SK-N-SH treated with all-trans-retinoic acid at 6 μM for 48 hours (cell line): Measurements from ENCODE around the gene AFAP1.

Experiments used
- ARNTL ChIP-seq: fragments of 450-650 bp; formaldehyde crosslinking; IDR thresholded peaks from 2 replicates; pipeline ENCODE4 v1.5.0; 2020; ENCODE audit warnings: low read depth, mild to moderate bottlenecking, moderate library complexity, borderline replicate concordance
- RARB ChIP-seq: fragments of 250-450 bp; sonication (Bioruptor Pico); IDR thresholded peaks from 2 replicates; pipeline ENCODE4 v1.8.0; 2021; ENCODE audit warnings: mild to moderate bottlenecking, moderate library complexity
- TF ChIP-seq, protein P1 (sequence below): fragments of 250-450 bp; sonication (Bioruptor Pico); IDR thresholded peaks from 2 replicates; pipeline ENCODE4 v1.8.0; 2020; ENCODE audit warnings: mild to moderate bottlenecking, moderate library complexity, borderline replicate concordance

- TF ChIP-seq, protein P1, sequence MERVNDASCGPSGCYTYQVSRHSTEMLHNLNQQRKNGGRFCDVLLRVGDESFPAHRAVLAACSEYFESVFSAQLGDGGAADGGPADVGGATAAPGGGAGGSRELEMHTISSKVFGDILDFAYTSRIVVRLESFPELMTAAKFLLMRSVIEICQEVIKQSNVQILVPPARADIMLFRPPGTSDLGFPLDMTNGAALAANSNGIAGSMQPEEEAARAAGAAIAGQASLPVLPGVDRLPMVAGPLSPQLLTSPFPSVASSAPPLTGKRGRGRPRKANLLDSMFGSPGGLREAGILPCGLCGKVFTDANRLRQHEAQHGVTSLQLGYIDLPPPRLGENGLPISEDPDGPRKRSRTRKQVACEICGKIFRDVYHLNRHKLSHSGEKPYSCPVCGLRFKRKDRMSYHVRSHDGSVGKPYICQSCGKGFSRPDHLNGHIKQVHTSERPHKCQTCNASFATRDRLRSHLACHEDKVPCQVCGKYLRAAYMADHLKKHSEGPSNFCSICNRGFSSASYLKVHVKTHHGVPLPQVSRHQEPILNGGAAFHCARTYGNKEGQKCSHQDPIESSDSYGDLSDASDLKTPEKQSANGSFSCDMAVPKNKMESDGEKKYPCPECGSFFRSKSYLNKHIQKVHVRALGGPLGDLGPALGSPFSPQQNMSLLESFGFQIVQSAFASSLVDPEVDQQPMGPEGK (CRISPR knock-in tag), result no peak
- TF ChIP-seq ARNTL (CRISPR knock-in tag) (no peak), RARB (CRISPR knock-in tag) (no peak)
These were observed 199.5 kb downstream of the AFAP1 start for GRCh38 chr4:7739918-7740865.
